Kidney (tissue), 14 donors: ENCODE results near the gene RAE1. TPM values are rescaled to one million over a fixed set of nuclear protein-coding genes. Genes with fewer than 3 reads are reported as not detected.

ENCODE experiments used
- DNase-seq, 5 donors: peaks; one replicate each; pipeline ENCODE4 v3.0.0-alpha.2; 2013 to 2020
- FAIRE-seq: peaks from 2 replicates; lab custom pipeline; 2012; peaks lifted over from hg19 to GRCh38; lab: Jason Lieb, UNC
- H3K27ac ChIP-seq, 2 donors: one replicate each; pipeline ENCODE4 v1.7.0; 2013; ENCODE audit warnings: low read depth in 2 of 2, low read length in 2 of 2, inconsistent platforms in 1 of 2
- H3K27me3 ChIP-seq: one replicate; pipeline ENCODE4 v1.7.1; 2013; ENCODE audit warnings: low read length, inconsistent platforms; ENCODE audit not compliant: control insufficient read depth, insufficient read depth
- H3K36me3 ChIP-seq, 3 donors: one replicate each; pipeline versions ENCODE4 v1.7.0 to v1.7.1; 2013; ENCODE audit warnings: low read length in 3 of 3, control low read depth in 1 of 3, inconsistent platforms in 1 of 3; ENCODE audit not compliant: insufficient read depth in 3 of 3, control insufficient read depth in 2 of 3
- H3K4me1 ChIP-seq, 3 donors: one replicate each; pipeline versions ENCODE4 v1.7.0 to v1.7.1; 2013; ENCODE audit warnings: low read length in 3 of 3, inconsistent platforms in 1 of 3, low read depth in 1 of 3; ENCODE audit not compliant: control insufficient read depth in 2 of 3, insufficient read depth in 2 of 3
- H3K4me3 ChIP-seq, 3 donors: one replicate each; pipeline versions ENCODE4 v1.7.0 to v1.8.1; 2013; ENCODE audit warnings: low read length in 3 of 3, control low read depth in 1 of 3, inconsistent platforms in 1 of 3
- H3K9ac ChIP-seq, 3 donors: one replicate each; pipeline versions ENCODE4 v1.7.0 to v1.7.1; 2013; ENCODE audit warnings: low read length in 3 of 3, control low read depth in 1 of 3, inconsistent platforms in 1 of 3
- H3K9me3 ChIP-seq, 3 donors: one replicate each; pipeline versions ENCODE4 v1.7.0 to v1.7.1; 2013; ENCODE audit warnings: low read length in 3 of 3, control low read depth in 1 of 3, inconsistent platforms in 1 of 3; ENCODE audit not compliant: control insufficient read depth in 2 of 3, insufficient read depth in 1 of 3
- intact Hi-C: fragments of 100-400 bp; cut with DNase I; formaldehyde crosslinking; loops from one replicate; pipeline ENCODE4 v1.11.1; 2022
- polyA plus RNA-seq: library from polyadenylated mRNA; stranded (reverse); fragments of 350-450 nt; fragmentation: Illumina TruSeq; extraction: RNeasy Lipid Tissue Mini Kit (QIAGEN cat#74804); gene quantifications from one replicate; pipeline ENCODE4 v1.2.3, GENCODE V29; 2014; ENCODE audit warnings: low read depth, low replicate concordance; ENCODE audit not compliant: insufficient read depth
- total RNA-seq: library from RNA; stranded (reverse); fragmentation: NEBNext Ultra II Directional; extraction: Animal tissue kit (Norgen Biotek cat#: 25700); gene quantifications from one replicate; pipeline ENCODE4 v1.2.1, GENCODE V29; 2021
- TF ChIP-seq, protein P1 (sequence below): IDR thresholded peaks from 3 replicates; pipeline ENCODE4 v1.5.1; 2012; ENCODE audit warnings: mild to moderate bottlenecking, moderate library complexity, borderline replicate concordance; ENCODE audit not compliant: insufficient read depth; ENCODE audit errors: extremely low read depth
- donor health status: control.
- donor health status: control.
- donor health status: control.
- donor health status: control.
- donor health status: control.
- donor health status: DM: yes; HTN: yes; CAD: no.
- donor health status: Normal renal cell carcinoma (clear cell type).

RAE1 gene
- total and polyA plus RNA-seq, 2 donors from 2014 or later: 19.5 to 26.3 TPM

DNA sequence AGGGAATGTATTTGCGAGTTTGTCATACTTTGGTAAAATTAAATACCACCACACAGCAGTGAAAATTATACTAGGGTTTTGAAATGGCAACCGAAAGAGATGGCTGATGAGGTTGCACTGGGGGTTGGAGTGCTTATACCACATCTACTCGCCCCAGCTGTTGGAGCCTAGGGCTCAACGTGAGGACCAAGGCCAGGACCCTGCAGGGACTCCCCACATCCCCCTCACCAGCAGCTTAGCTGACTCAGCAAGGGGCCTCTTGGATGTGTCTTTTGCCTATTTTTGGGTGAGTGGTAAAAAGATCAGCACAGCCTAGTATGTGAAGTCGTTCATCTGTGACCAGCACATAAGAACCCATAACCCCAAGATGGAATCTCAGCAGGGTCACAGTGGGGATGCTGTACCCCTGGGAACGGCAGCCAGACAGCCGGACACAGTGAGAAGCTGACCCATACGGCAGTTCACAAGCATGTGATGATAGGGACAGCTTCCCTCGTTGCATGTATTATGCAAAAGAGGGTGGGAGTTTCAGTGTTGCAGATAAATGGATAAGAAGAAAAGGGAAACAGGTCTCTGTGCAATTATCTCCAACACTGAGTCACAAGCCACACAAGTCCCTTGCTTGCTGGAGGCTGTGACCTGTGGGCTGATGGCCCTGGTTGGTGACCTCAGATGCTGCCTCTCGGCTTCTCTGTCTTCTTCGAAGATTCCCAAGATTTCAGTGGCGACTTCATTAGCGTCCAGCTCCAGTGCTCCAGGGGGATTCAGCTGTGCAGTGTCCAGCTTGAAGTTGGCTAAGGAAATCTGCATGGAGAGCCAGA, 42.4 kb upstream of the RAE1 start:
- Histone ChIP-seq H3K9me3 (no peaks in the 10 kb centered on the region), H3K4me1 (no peaks in the 10 kb centered on the region), H3K9ac (no peak overlapping the region), H3K27ac (no peak overlapping the region), H3K27me3 (no peaks in the 10 kb centered on the region), H3K36me3 (no peaks in the 10 kb centered on the region), H3K4me3 (no peak overlapping the region)
- FAIRE-seq (no peak), DNase-seq (no peak)
- TF ChIP-seq, protein P1, sequence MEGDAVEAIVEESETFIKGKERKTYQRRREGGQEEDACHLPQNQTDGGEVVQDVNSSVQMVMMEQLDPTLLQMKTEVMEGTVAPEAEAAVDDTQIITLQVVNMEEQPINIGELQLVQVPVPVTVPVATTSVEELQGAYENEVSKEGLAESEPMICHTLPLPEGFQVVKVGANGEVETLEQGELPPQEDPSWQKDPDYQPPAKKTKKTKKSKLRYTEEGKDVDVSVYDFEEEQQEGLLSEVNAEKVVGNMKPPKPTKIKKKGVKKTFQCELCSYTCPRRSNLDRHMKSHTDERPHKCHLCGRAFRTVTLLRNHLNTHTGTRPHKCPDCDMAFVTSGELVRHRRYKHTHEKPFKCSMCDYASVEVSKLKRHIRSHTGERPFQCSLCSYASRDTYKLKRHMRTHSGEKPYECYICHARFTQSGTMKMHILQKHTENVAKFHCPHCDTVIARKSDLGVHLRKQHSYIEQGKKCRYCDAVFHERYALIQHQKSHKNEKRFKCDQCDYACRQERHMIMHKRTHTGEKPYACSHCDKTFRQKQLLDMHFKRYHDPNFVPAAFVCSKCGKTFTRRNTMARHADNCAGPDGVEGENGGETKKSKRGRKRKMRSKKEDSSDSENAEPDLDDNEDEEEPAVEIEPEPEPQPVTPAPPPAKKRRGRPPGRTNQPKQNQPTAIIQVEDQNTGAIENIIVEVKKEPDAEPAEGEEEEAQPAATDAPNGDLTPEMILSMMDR: no peak
- intact Hi-C loops: no loop called here

DNA sequence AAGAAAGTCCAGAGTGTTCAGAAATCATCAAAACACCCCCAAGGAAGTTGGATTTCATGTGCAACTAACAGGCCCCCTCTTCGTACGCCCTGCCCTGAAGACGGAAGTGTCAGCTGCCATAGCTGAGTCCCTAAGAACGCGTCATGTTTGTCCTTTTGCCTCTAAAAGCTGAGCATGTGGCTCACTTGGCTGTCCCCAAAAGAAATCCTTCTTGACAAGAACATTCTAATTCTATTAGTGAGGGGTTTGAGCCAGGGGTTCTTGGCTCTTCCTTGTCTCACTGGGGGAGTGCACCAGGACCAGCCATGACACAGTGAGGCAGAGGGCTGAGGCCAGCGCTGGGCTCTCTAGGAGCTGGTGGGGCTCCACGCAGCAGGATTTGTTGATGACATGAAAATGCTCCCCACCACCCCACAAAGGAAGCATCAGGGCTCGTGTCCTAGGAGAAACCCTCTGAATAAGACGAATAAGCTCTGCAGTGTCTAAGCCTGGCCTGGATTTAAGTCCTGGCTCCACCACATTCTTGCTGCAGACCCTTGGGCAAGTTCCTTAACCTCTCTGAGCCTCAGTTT, 41.4 kb upstream of the RAE1 start:
- Histone ChIP-seq H3K9me3 (no peaks in the 10 kb centered on the region), H3K27ac (no peak overlapping the region), H3K9ac (no peak overlapping the region), H3K36me3 (no peaks in the 10 kb centered on the region), H3K27me3 (no peaks in the 10 kb centered on the region), H3K4me3 (no peak overlapping the region), H3K4me1 (no peaks in the 10 kb centered on the region)
- intact Hi-C loops: no loop called here
- peak in 1 of 5 donors; percentile 10 for DNase-seq
- TF ChIP-seq, protein P1: no peak
- FAIRE-seq: no peak

DNA sequence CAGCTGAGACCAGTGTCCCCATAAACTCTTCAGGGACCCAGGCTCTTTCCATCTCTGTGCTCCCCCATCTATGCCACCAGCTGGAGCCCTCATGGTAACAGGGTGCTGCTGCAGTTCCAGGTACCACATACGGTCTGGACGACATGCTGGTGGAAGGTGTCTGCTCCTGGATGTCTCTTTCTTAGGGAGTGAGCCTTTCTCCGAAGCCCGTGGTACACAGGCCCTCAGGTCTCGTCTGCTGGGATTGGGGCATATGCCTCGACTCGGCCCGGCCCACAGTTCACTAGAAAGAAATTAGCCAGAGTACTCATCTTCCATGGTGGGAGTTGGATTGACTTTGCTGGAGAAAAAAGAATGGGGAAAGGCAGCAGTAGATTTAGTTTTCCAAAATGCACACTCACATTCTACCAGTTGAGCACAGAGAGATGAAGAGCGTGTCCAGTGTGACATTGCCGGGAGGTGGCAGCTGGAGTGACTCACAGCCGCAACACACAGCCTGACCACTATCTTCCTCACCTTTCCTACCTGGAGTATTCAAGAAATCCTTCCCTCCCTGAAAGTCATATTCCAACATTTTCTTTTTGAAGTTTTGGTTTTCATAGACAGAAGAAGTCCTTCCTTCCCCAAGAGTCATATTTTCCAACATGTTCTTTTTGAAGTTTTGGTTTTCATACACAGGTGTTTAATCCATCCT, 40.1 kb upstream of the RAE1 start:
- no peak for FAIRE-seq

More for the DNA sequence above, 40.1 kb upstream of the RAE1 start:
- Histone ChIP-seq H3K4me1 (no peaks in the 10 kb centered on the region), H3K36me3 (no peaks in the 10 kb centered on the region), H3K27me3 (no peaks in the 10 kb centered on the region), H3K4me3 (no peak overlapping the region), H3K9me3 (no peaks in the 10 kb centered on the region), H3K27ac (no peak overlapping the region), H3K9ac (no peak overlapping the region)
- DNase-seq: peak in 1 of 5 donors; percentile 15
- intact Hi-C loops: no loop called here
- TF ChIP-seq, protein P1: no peak
